Prostate gland (tissue), 2 donors: Measurements from ENCODE around the gene C4orf51. TPM values are rescaled to one million over a fixed set of nuclear protein-coding genes. Genes with fewer than 3 reads are reported as not detected.
A peak's percentile ranks its signal among the peaks of the same experiment; 100 is the strongest.

ENCODE experiments used
- DNase-seq: peaks from one replicate; pipeline ENCODE4 v3.0.0-alpha.2; 2019; ENCODE audit warnings: low spot score
- H3K27ac ChIP-seq, 2 donors: fragments of 200-600 bp; sonication (generic); 2 replicates each; pipeline ENCODE4 v1.5.1; 2017 to 2019
- H3K27me3 ChIP-seq: fragments of 200-600 bp; sonication (generic); replicated peaks from 2 replicates; pipeline ENCODE4 v1.5.1; 2019; ENCODE audit not compliant: insufficient read depth
- H3K36me3 ChIP-seq, 2 donors: fragments of 200-600 bp; sonication (generic); 1 replicate in 1 of 2; 2 replicates in 1 of 2; pipeline versions ENCODE4 v1.5.1 to v1.8.1; 2017 to 2019
- H3K4me1 ChIP-seq: fragments of 200-600 bp; sonication (generic); replicated peaks from 2 replicates; pipeline ENCODE4 v1.5.1; 2019
- H3K4me3 ChIP-seq, 2 donors: fragments of 200-600 bp; sonication (generic); 2 replicates each; pipeline ENCODE4 v1.5.1; 2017 to 2019
- H3K9me3 ChIP-seq: fragments of 200-600 bp; sonication (generic); 2 replicates; pipeline ENCODE4 v1.5.1; 2017
- CTCF ChIP-seq, 4 experiments: fragments of 200-600 bp in 2 of 4; fragments of 450-650 bp in 2 of 4; sonication (generic) in 2 of 4; IDR thresholded peaks; 1 replicate in 3 of 4; 2 replicates in 1 of 4; pipeline ENCODE4 v1.5.1; 2016 to 2019; ENCODE audit warnings: antibody characterized with exemption in 4 of 4, mild to moderate bottlenecking in 2 of 4, moderate library complexity in 2 of 4
- POLR2A ChIP-seq: fragments of 450-650 bp; IDR thresholded peaks from one replicate; pipeline ENCODE4 v1.6.1; 2016; ENCODE audit warnings: antibody characterized with exemption, mild to moderate bottlenecking
- POLR2AphosphoS5 ChIP-seq: sonication (generic); formaldehyde crosslinking; IDR thresholded peaks from one replicate; pipeline ENCODE4 v1.6.1; 2017; ENCODE audit warnings: antibody characterized with exemption
- whole genome bisulfite sequencing: methylation state at CpG from one replicate; pipeline ENCODE4 v1.1.5; 2018; 5-methylcytosine and 5-hydroxymethylcytosine counted together
- intact Hi-C: fragments of 100-400 bp; cut with DNase I; formaldehyde crosslinking; loops from one replicate; pipeline ENCODE4 v1.14.2; 2022
- total RNA-seq, 2 donors: library from RNA; depleted of rRNA; stranded (reverse); fragments of >200 nt; gene quantifications; one replicate each; pipeline ENCODE4 v1.1.0, GENCODE V29; 2016

C4orf51 gene
- total RNA-seq, 2 donors from 2014 or later = not detected

GRCh38 chr4:145774473-145774872 is 94.5 kb downstream of the C4orf51 start:
- Histone ChIP-seq H3K9me3 (no peaks in the 10 kb centered on the region), H3K36me3 (peaks cover 0 to 6% of the 10 kb centered on the region in 2 donors), H3K27ac (peak overlapping the region in 1 of 2 donors; percentile 2), H3K27me3 (no peaks in the 10 kb centered on the region), H3K4me3 (no peak overlapping the region), H3K4me1 (no peaks in the 10 kb centered on the region)
- no peak for DNase-seq
- intact Hi-C loops = no loop called here
- WGBS = 94% methylated on average over 6 of the region's 6 CpGs
- no peak for TF ChIP-seq POLR2A
- no peak for TF ChIP-seq CTCF (IDR thresholded peaks at IDR 0.05)
- TF ChIP-seq POLR2AphosphoS5 = no peak

GRCh38 chr4:145775406-145775805 is 95.5 kb downstream of the C4orf51 start:
- Histone ChIP-seq H3K4me3 (no peak overlapping the region), H3K27me3 (no peaks in the 10 kb centered on the region), H3K9me3 (no peaks in the 10 kb centered on the region), H3K27ac (no peak overlapping the region), H3K4me1 (no peaks in the 10 kb centered on the region), H3K36me3 (peaks cover 0 to 6% of the 10 kb centered on the region in 2 donors)
- no peak for TF ChIP-seq POLR2A
- TF ChIP-seq POLR2AphosphoS5 = no peak
- no peak for TF ChIP-seq CTCF (IDR thresholded peaks at IDR 0.05)
- no peak for DNase-seq
- intact Hi-C loops = no loop called here
- 96% methylated on average over 3 of the region's 3 CpGs for WGBS

GRCh38 chr4:145776208-145776607 is 96.3 kb downstream of the C4orf51 start:
- Histone ChIP-seq H3K36me3 (peaks cover 0 to 6% of the 10 kb centered on the region in 2 donors), H3K9me3 (no peaks in the 10 kb centered on the region), H3K4me3 (no peak overlapping the region), H3K4me1 (no peaks in the 10 kb centered on the region), H3K27me3 (no peaks in the 10 kb centered on the region), H3K27ac (no peak overlapping the region)
- WGBS = 97% methylated on average over 4 of the region's 4 CpGs
- TF ChIP-seq POLR2AphosphoS5 (no peak), POLR2A (no peak), CTCF (IDR thresholded peaks at IDR 0.05) (no peak)
- no peak for DNase-seq
- intact Hi-C loops = no loop called here

- intact Hi-C loops = no loop called here
- peaks cover 0 to 3% of the 10 kb centered on the region in 2 donors for H3K36me3 ChIP-seq
- H3K27ac ChIP-seq = no peak overlapping the region
- no peaks in the 10 kb centered on the region for H3K27me3 ChIP-seq
- no peak for DNase-seq
- TF ChIP-seq POLR2A = no peak
- TF ChIP-seq POLR2AphosphoS5 = no peak
- TF ChIP-seq CTCF (IDR thresholded peaks at IDR 0.05) = no peak
- no peaks in the 10 kb centered on the region for H3K4me1 ChIP-seq
- H3K4me3 ChIP-seq = no peak overlapping the region
- 86% methylated on average over 8 of the region's 8 CpGs for WGBS
- no peaks in the 10 kb centered on the region for H3K9me3 ChIP-seq
Measured at GRCh38 chr4:145779319-145779801, 99.4 kb downstream of the C4orf51 start.

- 90% methylated on average over 2 of the region's 2 CpGs for WGBS
- no peak for TF ChIP-seq POLR2A
- TF ChIP-seq POLR2AphosphoS5 = no peak
- TF ChIP-seq CTCF (IDR thresholded peaks at IDR 0.05) = no peak
Measured at GRCh38 chr4:145781351-145781750, 101.4 kb downstream of the C4orf51 start.

More at GRCh38 chr4:145781351-145781750, 101.4 kb downstream of the C4orf51 start:
- Histone ChIP-seq H3K27me3 (no peaks in the 10 kb centered on the region), H3K4me3 (no peak overlapping the region), H3K9me3 (no peaks in the 10 kb centered on the region), H3K27ac (no peak overlapping the region), H3K36me3 (no peaks in the 10 kb centered on the region), H3K4me1 (peaks cover 6% of the 10 kb centered on the region)
- DNase-seq = no peak
- intact Hi-C loops = no loop called here
